HEK293T (cell line): Measurements from ENCODE around the gene NAALAD2.

Experiments used
- ARNT ChIP-seq: fragments of 450-650 bp; IDR thresholded peaks from 2 replicates; pipeline ENCODE4 v1.6.1; 2017; ENCODE audit warnings: mild to moderate bottlenecking
- HDGF ChIP-seq: fragments of 450-650 bp; IDR thresholded peaks from 2 replicates; pipeline ENCODE4 v1.6.1; 2017; ENCODE audit warnings: antibody characterized with exemption, borderline replicate concordance
- SP1 ChIP-seq: fragments of 450-650 bp; IDR thresholded peaks from 2 replicates; pipeline ENCODE4 v1.6.1; 2017

DNA sequence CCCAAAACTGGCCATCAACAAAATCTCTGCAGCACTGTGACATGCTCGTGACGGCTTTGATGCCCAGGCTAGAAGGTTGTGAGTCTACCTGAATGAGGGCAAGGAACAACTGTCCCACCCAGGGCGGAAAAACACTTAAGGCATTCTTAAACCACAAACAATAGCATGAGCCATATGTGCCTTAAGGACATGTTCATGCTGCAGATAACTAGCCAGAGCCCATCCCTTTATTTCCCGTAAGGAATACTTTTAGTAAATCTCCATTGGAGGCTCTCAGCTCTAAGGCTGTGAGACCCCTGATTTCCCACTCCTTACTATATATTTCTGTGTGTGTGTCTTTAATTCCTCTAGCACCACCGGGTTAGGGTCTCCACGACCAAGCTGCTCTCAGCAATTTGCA is 85.0 kb downstream of the NAALAD2 start:
- TF ChIP-seq HDGF (no peak), SP1 (no peak), ARNT (no peak)
